GM23338 (cell line): ENCODE measurements around the gene FOXP1. TPM values are rescaled to one million over a fixed set of nuclear protein-coding genes. Genes with fewer than 3 reads are reported as not detected.

Experiments
- ATAC-seq: fragments of 200-7000 bp; cut with Tn5 transposase; 3 replicates; pipeline ENCODE4 v1.9.1; 2020
- DNase-seq: peaks from one replicate; pipeline ENCODE4 v3.0.0-alpha.2; 2015; ENCODE audit warnings: low spot score
- H2AFZ ChIP-seq: fragments of 200-600 bp; sonication (generic); 2 replicates; pipeline ENCODE4 v1.8.0; 2016; ENCODE audit warnings: antibody characterized with exemption, mild to moderate bottlenecking, moderate library complexity
- H3F3A ChIP-seq: fragments of 200-600 bp; sonication (generic); replicated peaks from 2 replicates; pipeline ENCODE4 v1.8.0; 2017; ENCODE audit warnings: antibody characterized with exemption, mixed run types, low read depth
- H3K27ac ChIP-seq: fragments of 200-600 bp; sonication (generic); 2 replicates; pipeline ENCODE4 v1.6.1; 2016; ENCODE audit warnings: low read depth
- H3K27me3 ChIP-seq: fragments of 200-600 bp; sonication (generic); 2 replicates; pipeline ENCODE4 v1.8.0; 2016; ENCODE audit warnings: mild to moderate bottlenecking, mixed run types, moderate library complexity; ENCODE audit not compliant: insufficient read depth
- H3K36me3 ChIP-seq: fragments of 200-600 bp; sonication (generic); 2 replicates; pipeline ENCODE4 v1.8.0; 2016; ENCODE audit warnings: mild to moderate bottlenecking; ENCODE audit not compliant: insufficient read depth
- H3K4me1 ChIP-seq: fragments of 200-600 bp; sonication (generic); 2 replicates; pipeline ENCODE4 v1.8.0; 2016; ENCODE audit warnings: mild to moderate bottlenecking, moderate library complexity; ENCODE audit not compliant: insufficient read depth
- H3K4me2 ChIP-seq: fragments of 200-600 bp; sonication (generic); 2 replicates; pipeline ENCODE4 v1.7.1; 2017; ENCODE audit warnings: mixed run types
- H3K4me3 ChIP-seq: fragments of 200-600 bp; sonication (generic); 2 replicates; pipeline ENCODE4 v1.6.1; 2016; ENCODE audit warnings: mixed run types
- H3K79me2 ChIP-seq: fragments of 200-600 bp; sonication (generic); replicated peaks from 2 replicates; pipeline ENCODE4 v1.8.0; 2017; ENCODE audit warnings: mild to moderate bottlenecking; ENCODE audit not compliant: insufficient read depth
- H3K9me2 ChIP-seq: fragments of 200-600 bp; sonication (generic); 2 replicates; pipeline ENCODE4 v1.8.0; 2017; ENCODE audit not compliant: insufficient read depth
- H4K20me1 ChIP-seq: fragments of 200-600 bp; sonication (generic); replicated peaks from 2 replicates; pipeline ENCODE4 v1.8.0; 2017; ENCODE audit warnings: mild to moderate bottlenecking; ENCODE audit not compliant: insufficient read depth
- H3K27ac Mint-ChIP-seq: 2 replicates; pipeline ENCODE4 v1.8.0; 2020; ENCODE audit warnings: inconsistent platforms, mild to moderate bottlenecking, moderate library complexity, mixed read lengths
- H3K27me3 Mint-ChIP-seq: 3 replicates; pipeline ENCODE4 v1.8.0; 2022; ENCODE audit warnings: low read depth, mild to moderate bottlenecking, moderate library complexity, mixed read lengths, inconsistent platforms; ENCODE audit not compliant: insufficient read depth, poor library complexity
- H3K36me3 Mint-ChIP-seq: 3 replicates; pipeline ENCODE4 v1.8.0; 2021; ENCODE audit warnings: low read depth, mild to moderate bottlenecking, inconsistent platforms, moderate library complexity, mixed read lengths
- H3K4me1 Mint-ChIP-seq: 3 replicates; pipeline ENCODE4 v1.8.0; 2020; ENCODE audit warnings: mild to moderate bottlenecking, inconsistent platforms, mixed read lengths
- H3K4me3 Mint-ChIP-seq: 3 replicates; pipeline ENCODE4 v1.8.0; 2021; ENCODE audit warnings: moderate library complexity, mild to moderate bottlenecking, inconsistent platforms, mixed read lengths
- H3K9me3 Mint-ChIP-seq: 3 replicates; pipeline ENCODE4 v1.8.0; 2020; ENCODE audit warnings: moderate library complexity, mild to moderate bottlenecking, inconsistent platforms, mixed read lengths
- CREB1 ChIP-seq: fragments of 250-450 bp; sonication (Bioruptor Pico); IDR thresholded peaks from 2 replicates; pipeline ENCODE4 v1.5.0; 2020; ENCODE audit warnings: low read depth, mild to moderate bottlenecking, moderate library complexity
- ETS1 ChIP-seq: IDR thresholded peaks from 2 replicates; pipeline ENCODE4 v1.6.1; 2016; ENCODE audit warnings: antibody characterized with exemption
- EZH2 ChIP-seq: fragments of 200-600 bp; sonication (generic); IDR thresholded peaks from one replicate; pipeline ENCODE4 v1.8.0; 2017; ENCODE audit warnings: antibody characterized with exemption, mild to moderate bottlenecking, low read depth; ENCODE audit not compliant: unreplicated experiment
- EZH2phosphoT487 ChIP-seq: fragments of 200-600 bp; sonication (generic); IDR thresholded peaks from one replicate; pipeline ENCODE4 v1.8.1; 2018; ENCODE audit warnings: antibody characterized with exemption; ENCODE audit not compliant: unreplicated experiment
- JUNB ChIP-seq: IDR thresholded peaks from one replicate; pipeline ENCODE4 v1.6.1; 2016; ENCODE audit warnings: antibody characterized with exemption; ENCODE audit not compliant: unreplicated experiment
- NANOG ChIP-seq: IDR thresholded peaks from 2 replicates; pipeline ENCODE4 v1.6.1; 2016; ENCODE audit warnings: antibody characterized with exemption, borderline replicate concordance
- POLR2AphosphoS5 ChIP-seq: IDR thresholded peaks from 2 replicates; pipeline ENCODE4 v1.6.1; 2016; ENCODE audit warnings: antibody characterized with exemption, low read depth
- STAT1 ChIP-seq: IDR thresholded peaks from one replicate; pipeline ENCODE4 v1.6.1; 2016; ENCODE audit warnings: antibody characterized with exemption; ENCODE audit not compliant: unreplicated experiment
- ZNF114 ChIP-seq: fragments of 250-450 bp; sonication (Bioruptor Pico); IDR thresholded peaks from 2 replicates; pipeline ENCODE4 v1.5.0; 2020; ENCODE audit warnings: mild to moderate bottlenecking, moderate library complexity
- ZNF331 ChIP-seq: fragments of 250-450 bp; sonication (Bioruptor Pico); IDR thresholded peaks from 2 replicates; pipeline ENCODE4 v1.5.0; 2020; ENCODE audit warnings: low read depth, mild to moderate bottlenecking, moderate library complexity
- ZNF462 ChIP-seq: fragments of 250-450 bp; sonication (Bioruptor Pico); IDR thresholded peaks from 2 replicates; pipeline ENCODE4 v1.5.0; 2020; ENCODE audit warnings: mild to moderate bottlenecking, moderate library complexity
- polyA plus RNA-seq: library from polyadenylated mRNA; unstranded; fragments of >200 nt; fragmentation: Nextera tagmentation; extraction: Ambion mirVana; gene quantifications from 2 replicates; pipeline ENCODE4 v1.2.1, GENCODE V29; 2016
- total RNA-seq: library from RNA; depleted of rRNA; stranded (reverse); fragments of >200 nt; shearing (Covaris generic); gene quantifications from 2 replicates; pipeline ENCODE4 v1.2.3, GENCODE V29; 2014
- TF ChIP-seq, protein P1 (sequence below): IDR thresholded peaks from one replicate; pipeline ENCODE4 v1.6.1; 2018; ENCODE audit warnings: antibody characterized with exemption; ENCODE audit not compliant: unreplicated experiment
- TF ChIP-seq, protein P2 (sequence below), 2 experiments: fragments of 200-600 bp in 1 of 2; sonication (generic) in 1 of 2; conservative IDR thresholded peaks; 2 replicates each; pipeline versions ENCODE4 v1.5.1 to v1.6.1; 2016 to 2017; ENCODE audit warnings: antibody characterized with exemption in 2 of 2, low read depth in 2 of 2, mild to moderate bottlenecking in 2 of 2, moderate library complexity in 1 of 2

The FOXP1 gene
- total and polyA plus RNA-seq, 2 experiments from 2014 or later: 32.9 to 35.5 TPM

DNA sequence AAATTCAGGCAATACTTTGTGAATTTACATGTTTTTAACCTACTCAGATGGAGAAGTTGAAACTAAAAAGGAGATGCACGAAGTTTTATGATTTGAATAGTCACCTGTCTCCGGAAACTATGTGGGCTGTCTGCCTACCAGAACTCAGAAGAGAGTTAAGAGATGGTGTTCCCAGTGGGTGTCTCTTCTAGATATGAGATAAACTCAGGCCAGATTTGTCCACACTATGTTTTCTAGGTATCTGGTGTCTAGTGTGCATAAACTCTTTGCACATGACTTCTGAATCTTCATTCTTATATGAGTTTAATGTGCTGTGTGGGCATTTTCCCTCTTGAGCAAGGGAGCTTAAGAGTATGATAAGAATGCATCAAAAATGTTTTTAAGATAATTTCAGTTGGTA, 222.8 kb downstream of the FOXP1 start:
- Histone ChIP-seq H3F3A (no peaks in the 10 kb centered on the region), H3K27ac (no peak overlapping the region), H3K4me3 (no peak overlapping the region), H3K4me1 (no peaks in the 10 kb centered on the region), H3K4me2 (no peak overlapping the region), H2AFZ (no peak overlapping the region), H3K36me3 (no peaks in the 10 kb centered on the region), H3K79me2 (no peaks in the 10 kb centered on the region), H3K9me2 (no peaks in the 10 kb centered on the region), H4K20me1 (no peaks in the 10 kb centered on the region), H3K27me3 (no peaks in the 10 kb centered on the region)
- DNase-seq (no peak), ATAC-seq (no peak)
- Mint-ChIP-seq H3K27ac (no peak overlapping the region), H3K27me3 (peaks cover 8% of the 10 kb centered on the region), H3K4me1 (no peaks in the 10 kb centered on the region), H3K4me3 (no peak overlapping the region), H3K36me3 (no peaks in the 10 kb centered on the region), H3K9me3 (no peaks in the 10 kb centered on the region)
- TF ChIP-seq ZNF331 (CRISPR knock-in tag) (no peak), CREB1 (CRISPR knock-in tag) (no peak), ETS1 (no peak), EZH2 (no peak), STAT1 (no peak), POLR2AphosphoS5 (no peak), EZH2phosphoT487 (no peak), JUNB (no peak), ZNF114 (CRISPR knock-in tag) (no peak), ZNF462 (no peak), NANOG (no peak)
- TF ChIP-seq, protein P1, sequence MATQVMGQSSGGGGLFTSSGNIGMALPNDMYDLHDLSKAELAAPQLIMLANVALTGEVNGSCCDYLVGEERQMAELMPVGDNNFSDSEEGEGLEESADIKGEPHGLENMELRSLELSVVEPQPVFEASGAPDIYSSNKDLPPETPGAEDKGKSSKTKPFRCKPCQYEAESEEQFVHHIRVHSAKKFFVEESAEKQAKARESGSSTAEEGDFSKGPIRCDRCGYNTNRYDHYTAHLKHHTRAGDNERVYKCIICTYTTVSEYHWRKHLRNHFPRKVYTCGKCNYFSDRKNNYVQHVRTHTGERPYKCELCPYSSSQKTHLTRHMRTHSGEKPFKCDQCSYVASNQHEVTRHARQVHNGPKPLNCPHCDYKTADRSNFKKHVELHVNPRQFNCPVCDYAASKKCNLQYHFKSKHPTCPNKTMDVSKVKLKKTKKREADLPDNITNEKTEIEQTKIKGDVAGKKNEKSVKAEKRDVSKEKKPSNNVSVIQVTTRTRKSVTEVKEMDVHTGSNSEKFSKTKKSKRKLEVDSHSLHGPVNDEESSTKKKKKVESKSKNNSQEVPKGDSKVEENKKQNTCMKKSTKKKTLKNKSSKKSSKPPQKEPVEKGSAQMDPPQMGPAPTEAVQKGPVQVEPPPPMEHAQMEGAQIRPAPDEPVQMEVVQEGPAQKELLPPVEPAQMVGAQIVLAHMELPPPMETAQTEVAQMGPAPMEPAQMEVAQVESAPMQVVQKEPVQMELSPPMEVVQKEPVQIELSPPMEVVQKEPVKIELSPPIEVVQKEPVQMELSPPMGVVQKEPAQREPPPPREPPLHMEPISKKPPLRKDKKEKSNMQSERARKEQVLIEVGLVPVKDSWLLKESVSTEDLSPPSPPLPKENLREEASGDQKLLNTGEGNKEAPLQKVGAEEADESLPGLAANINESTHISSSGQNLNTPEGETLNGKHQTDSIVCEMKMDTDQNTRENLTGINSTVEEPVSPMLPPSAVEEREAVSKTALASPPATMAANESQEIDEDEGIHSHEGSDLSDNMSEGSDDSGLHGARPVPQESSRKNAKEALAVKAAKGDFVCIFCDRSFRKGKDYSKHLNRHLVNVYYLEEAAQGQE: no peak
- TF ChIP-seq, protein P2, sequence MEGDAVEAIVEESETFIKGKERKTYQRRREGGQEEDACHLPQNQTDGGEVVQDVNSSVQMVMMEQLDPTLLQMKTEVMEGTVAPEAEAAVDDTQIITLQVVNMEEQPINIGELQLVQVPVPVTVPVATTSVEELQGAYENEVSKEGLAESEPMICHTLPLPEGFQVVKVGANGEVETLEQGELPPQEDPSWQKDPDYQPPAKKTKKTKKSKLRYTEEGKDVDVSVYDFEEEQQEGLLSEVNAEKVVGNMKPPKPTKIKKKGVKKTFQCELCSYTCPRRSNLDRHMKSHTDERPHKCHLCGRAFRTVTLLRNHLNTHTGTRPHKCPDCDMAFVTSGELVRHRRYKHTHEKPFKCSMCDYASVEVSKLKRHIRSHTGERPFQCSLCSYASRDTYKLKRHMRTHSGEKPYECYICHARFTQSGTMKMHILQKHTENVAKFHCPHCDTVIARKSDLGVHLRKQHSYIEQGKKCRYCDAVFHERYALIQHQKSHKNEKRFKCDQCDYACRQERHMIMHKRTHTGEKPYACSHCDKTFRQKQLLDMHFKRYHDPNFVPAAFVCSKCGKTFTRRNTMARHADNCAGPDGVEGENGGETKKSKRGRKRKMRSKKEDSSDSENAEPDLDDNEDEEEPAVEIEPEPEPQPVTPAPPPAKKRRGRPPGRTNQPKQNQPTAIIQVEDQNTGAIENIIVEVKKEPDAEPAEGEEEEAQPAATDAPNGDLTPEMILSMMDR (conservative IDR thresholded peaks at IDR 0.05; ENCODE audit: low read depth in 2 of 2): no peak
